Jurkat, Clone E6-1 (cell line): ENCODE data around the gene WFDC13.

Experiments used
- DNase-seq: peaks from one replicate; pipeline ENCODE4 v3.0.0-alpha.2; 2011; ENCODE audit warnings: low read depth, low spot score
- H3K4me3 ChIP-seq: 2 replicates; pipeline ENCODE4 v1.5.1; 2011; ENCODE audit warnings: mild to moderate bottlenecking, low read length, control low read depth, moderate library complexity

The WFDC13 gene

GRCh38 chr20:45752746-45753145, 50.9 kb downstream of the WFDC13 start:
- no peak overlapping the region for H3K4me3 ChIP-seq
- DNase-seq, result no peak

GRCh38 chr20:45758096-45758495, 56.3 kb downstream of the WFDC13 start:
- no peak overlapping the region for H3K4me3 ChIP-seq
- DNase-seq, result no peak
